WI38 (cell line): ENCODE measurements around the gene PRPF39.

Source experiments
- H3K4me3 ChIP-seq: 2 replicates; pipeline ENCODE4 v1.5.1; 2011; ENCODE audit warnings: low read depth, mild to moderate bottlenecking, control low read depth, low read length
- TF ChIP-seq, protein P1 (sequence below): IDR thresholded peaks from 2 replicates; pipeline ENCODE4 v1.5.1; 2012; ENCODE audit warnings: low read depth, mild to moderate bottlenecking, control low read depth, low read length

Gene PRPF39

DNA sequence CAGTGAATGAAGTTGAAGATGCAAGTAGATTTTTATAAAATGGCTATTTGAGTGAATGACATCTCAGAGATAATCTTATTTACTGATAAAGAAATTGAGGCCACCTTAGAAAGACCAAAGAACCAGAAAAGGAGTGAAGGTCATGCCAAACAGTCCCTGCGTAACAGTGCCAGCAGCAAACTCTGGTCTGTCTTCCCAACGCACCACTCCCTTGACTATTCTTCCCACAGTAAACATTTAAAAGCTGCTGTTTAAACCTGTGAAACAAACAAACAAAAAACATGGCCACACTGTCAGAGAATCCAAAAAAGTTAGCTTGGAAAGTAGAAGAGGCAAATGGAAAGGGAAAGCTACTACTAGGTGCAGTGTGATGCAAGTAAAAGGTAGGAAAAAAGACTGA, 1.5 kb upstream of the PRPF39 start:
- H3K4me3 ChIP-seq, result no peak overlapping the region
- TF ChIP-seq, protein P1, sequence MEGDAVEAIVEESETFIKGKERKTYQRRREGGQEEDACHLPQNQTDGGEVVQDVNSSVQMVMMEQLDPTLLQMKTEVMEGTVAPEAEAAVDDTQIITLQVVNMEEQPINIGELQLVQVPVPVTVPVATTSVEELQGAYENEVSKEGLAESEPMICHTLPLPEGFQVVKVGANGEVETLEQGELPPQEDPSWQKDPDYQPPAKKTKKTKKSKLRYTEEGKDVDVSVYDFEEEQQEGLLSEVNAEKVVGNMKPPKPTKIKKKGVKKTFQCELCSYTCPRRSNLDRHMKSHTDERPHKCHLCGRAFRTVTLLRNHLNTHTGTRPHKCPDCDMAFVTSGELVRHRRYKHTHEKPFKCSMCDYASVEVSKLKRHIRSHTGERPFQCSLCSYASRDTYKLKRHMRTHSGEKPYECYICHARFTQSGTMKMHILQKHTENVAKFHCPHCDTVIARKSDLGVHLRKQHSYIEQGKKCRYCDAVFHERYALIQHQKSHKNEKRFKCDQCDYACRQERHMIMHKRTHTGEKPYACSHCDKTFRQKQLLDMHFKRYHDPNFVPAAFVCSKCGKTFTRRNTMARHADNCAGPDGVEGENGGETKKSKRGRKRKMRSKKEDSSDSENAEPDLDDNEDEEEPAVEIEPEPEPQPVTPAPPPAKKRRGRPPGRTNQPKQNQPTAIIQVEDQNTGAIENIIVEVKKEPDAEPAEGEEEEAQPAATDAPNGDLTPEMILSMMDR, result no peak

DNA sequence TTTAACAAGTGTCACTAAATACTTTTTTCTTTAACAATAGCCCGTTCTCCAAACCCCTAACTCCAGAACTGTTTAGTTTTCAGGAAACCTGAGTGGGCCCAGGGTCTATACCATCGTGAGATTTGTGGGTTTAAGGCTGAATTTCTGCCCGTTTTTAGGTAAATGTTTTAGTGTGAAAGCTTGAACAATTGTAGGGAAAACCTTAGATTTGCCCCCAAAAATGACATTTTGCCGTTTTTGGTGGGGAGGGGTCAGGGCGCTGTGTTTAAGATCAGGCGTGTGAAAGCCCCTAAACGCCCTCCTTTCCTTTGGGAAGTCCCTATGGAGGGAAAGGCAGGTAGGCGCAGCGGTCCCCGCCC, 320 bp upstream of the PRPF39 start:
- H3K4me3 ChIP-seq, result peak overlapping the region; percentile 93
- TF ChIP-seq, protein P1, result no peak

DNA sequence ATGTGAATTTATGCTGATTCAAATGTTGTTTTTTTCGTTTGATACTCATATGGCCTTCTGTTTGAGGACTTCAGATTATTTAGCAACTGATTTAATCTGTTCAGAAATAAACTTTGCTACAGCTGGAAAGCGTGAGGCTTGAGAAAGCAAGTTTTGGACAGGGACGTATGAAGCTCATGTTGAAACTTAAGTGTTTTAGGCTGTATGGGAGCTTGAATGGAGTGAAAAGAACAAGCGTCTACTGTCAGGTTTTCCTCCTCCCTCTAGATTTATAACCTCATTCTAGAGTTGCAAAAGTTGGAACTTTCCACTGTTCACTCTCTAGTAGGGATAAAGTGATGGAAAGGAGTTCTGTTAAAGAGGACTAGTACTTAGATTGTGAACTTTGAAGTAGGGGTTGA, 1.0 kb downstream of the PRPF39 start:
- TF ChIP-seq, protein P1, result no peak
- peak overlapping the region; percentile 93 for H3K4me3 ChIP-seq

DNA sequence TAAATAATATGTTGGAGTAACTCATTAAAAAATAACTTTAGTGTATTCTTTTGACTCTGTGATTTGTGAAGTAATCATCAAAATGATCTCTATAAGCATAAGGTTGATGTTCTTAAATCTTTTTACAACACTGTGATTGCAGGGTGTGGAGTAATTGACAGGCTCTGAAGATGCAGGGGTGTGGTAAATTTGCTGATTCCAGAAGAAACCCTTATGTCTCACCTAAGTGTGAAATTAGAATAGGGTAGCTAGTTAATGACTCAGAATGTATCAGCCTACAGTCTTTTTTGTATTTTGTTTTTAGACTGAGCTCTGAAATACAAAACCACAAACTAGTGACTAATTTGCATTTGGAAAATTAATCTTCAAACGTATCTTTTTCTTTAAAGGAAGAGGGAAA, 5.9 kb downstream of the PRPF39 start:
- TF ChIP-seq, protein P1, result no peak
- H3K4me3 ChIP-seq, result no peak overlapping the region

DNA sequence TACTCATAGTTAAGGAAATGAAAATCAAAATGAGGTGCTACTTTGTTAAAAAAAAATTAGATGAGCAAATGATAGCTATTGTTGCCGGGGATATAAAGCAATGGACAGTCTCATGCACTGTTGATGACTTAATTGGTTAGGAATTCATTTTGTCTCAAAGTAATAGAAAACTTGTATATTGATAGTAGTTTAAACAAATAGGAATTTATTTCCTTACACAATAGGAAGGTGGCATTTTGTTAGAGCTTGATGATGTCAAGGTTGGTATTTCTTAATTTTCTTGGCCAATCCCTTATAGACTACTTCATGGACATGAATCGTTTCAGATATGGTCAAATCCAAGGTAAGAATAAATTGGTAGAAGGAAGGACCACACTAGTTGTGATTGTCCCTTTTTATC, 7.8 kb downstream of the PRPF39 start:
- H3K4me3 ChIP-seq, result no peak overlapping the region
- TF ChIP-seq, protein P1, result no peak

DNA sequence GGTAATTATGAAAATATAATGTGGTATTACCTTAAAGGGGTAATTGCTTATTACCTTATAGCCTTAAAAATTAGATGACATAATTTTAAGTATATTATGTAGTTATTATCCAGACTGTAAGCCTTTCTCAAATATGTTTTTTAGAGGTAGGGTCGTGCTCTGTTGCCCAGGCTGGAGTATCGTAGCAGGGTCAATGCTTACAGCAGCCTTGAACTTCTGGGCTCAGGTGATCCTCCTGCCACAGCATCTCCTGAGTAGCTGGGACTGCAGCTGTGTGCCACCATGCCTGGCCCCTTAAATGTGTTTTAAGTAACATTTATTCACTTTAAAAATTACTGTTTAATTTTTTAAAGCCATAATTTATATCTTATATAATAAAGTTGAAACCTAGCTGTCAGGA, 10.4 kb downstream of the PRPF39 start:
- no peak overlapping the region for H3K4me3 ChIP-seq
- TF ChIP-seq, protein P1, result no peak

DNA sequence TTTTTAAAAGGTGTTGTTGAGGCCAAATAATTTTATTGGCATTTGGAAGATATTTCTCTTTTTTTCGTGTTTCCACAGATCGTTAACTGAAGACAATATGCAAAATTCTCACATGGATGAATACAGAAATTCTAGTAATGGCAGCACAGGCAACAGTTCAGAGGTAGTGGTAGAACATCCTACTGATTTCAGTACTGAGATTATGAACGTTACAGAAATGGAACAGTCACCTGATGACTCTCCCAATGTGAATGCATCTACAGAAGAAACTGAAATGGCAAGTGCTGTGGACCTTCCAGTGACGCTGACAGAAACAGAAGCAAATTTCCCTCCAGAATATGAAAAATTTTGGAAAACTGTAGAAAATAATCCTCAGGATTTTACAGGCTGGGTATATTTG, 11.2 kb downstream of the PRPF39 start:
- TF ChIP-seq, protein P1, result no peak
- no peak overlapping the region for H3K4me3 ChIP-seq
